GM12878 (cell line): ENCODE data around the gene CLDN34.

Source experiments
- HCFC1 ChIP-seq: fragments of 150-350 bp; IDR thresholded peaks from 2 replicates; pipeline ENCODE4 v1.6.1; 2014; ENCODE audit warnings: low read length
- USF2 ChIP-seq: IDR thresholded peaks from 2 replicates; pipeline ENCODE4 v1.6.1; 2011; ENCODE audit warnings: low read depth, low read length, improper control_type of control experiment, borderline replicate concordance
- TF ChIP-seq, protein P1 (sequence below): IDR thresholded peaks from 2 replicates; pipeline ENCODE4 v1.6.1; 2012; ENCODE audit warnings: low read depth, low read length, improper control_type of control experiment
- TF ChIP-seq, protein P2 (sequence below), 3 experiments: IDR thresholded peaks in 2 of 3; conservative IDR thresholded peaks in 1 of 3; 2 replicates each; pipeline ENCODE4 v1.5.1; 2011; ENCODE audit warnings: low read depth in 3 of 3, low read length in 3 of 3, mild to moderate bottlenecking in 3 of 3, control low read depth in 2 of 3, moderate library complexity in 2 of 3, inconsistent platforms in 1 of 3, mixed read lengths in 1 of 3; ENCODE audit not compliant: control insufficient read depth in 2 of 3, insufficient read depth in 1 of 3; ENCODE audit errors: extremely low read depth in 1 of 3

DNA sequence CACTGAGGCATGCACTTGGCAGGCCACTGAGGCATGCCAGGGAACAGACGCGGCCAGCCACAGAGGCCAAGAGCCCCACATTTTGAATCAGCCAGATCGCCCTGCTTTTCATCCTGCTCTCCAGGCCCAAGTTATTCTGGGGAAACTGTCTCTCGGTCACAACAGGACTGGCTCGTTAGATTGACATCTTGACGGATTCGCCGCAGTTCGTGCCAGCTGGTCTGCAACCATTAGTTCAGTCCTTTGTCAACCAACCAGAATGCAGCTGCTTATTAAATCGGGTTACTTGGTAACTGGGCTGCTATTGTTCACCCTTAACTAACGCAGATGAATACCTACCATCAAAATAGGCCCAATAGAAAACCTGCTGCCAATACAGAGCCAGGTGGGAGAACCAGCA is 16.7 kb downstream of the CLDN34 start:
- no peak for TF ChIP-seq USF2
- TF ChIP-seq, protein P1, sequence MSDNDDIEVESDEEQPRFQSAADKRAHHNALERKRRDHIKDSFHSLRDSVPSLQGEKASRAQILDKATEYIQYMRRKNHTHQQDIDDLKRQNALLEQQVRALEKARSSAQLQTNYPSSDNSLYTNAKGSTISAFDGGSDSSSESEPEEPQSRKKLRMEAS, result no peak
- no peak for TF ChIP-seq HCFC1
- TF ChIP-seq, protein P2, sequence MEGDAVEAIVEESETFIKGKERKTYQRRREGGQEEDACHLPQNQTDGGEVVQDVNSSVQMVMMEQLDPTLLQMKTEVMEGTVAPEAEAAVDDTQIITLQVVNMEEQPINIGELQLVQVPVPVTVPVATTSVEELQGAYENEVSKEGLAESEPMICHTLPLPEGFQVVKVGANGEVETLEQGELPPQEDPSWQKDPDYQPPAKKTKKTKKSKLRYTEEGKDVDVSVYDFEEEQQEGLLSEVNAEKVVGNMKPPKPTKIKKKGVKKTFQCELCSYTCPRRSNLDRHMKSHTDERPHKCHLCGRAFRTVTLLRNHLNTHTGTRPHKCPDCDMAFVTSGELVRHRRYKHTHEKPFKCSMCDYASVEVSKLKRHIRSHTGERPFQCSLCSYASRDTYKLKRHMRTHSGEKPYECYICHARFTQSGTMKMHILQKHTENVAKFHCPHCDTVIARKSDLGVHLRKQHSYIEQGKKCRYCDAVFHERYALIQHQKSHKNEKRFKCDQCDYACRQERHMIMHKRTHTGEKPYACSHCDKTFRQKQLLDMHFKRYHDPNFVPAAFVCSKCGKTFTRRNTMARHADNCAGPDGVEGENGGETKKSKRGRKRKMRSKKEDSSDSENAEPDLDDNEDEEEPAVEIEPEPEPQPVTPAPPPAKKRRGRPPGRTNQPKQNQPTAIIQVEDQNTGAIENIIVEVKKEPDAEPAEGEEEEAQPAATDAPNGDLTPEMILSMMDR (IDR thresholded peaks at IDR 0.05 in 2 of 3, conservative IDR thresholded peaks at IDR 0.05 in 1 of 3; ENCODE audit: control insufficient read depth in 2 of 3, extremely low read depth in 1 of 3, insufficient read depth in 1 of 3, low read depth in 3 of 3, low read length in 3 of 3), result no peak
